ENCODE measurements around the gene UBA52.

DNA sequence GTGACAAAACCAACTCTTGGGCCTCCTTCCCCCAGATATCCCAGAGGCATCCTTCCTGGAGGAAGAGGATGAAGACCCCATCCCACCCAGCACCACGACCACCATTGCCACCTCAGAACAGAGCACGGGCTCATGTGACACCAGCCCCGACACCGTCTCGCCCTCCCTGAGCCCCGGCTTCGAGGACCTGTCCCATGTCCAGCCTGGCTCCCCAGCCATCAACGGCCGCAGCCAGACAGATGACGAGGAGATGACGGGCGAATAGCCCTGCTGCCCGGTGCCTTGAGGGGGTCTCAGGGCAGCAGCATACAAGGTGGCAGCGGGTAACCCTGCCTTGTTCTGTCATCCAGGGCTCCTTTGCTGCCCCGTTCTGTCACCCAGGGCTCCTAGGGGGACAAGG, 3.3 kb upstream of the UBA52 start:
- TF ChIP-seq, protein P1, sequence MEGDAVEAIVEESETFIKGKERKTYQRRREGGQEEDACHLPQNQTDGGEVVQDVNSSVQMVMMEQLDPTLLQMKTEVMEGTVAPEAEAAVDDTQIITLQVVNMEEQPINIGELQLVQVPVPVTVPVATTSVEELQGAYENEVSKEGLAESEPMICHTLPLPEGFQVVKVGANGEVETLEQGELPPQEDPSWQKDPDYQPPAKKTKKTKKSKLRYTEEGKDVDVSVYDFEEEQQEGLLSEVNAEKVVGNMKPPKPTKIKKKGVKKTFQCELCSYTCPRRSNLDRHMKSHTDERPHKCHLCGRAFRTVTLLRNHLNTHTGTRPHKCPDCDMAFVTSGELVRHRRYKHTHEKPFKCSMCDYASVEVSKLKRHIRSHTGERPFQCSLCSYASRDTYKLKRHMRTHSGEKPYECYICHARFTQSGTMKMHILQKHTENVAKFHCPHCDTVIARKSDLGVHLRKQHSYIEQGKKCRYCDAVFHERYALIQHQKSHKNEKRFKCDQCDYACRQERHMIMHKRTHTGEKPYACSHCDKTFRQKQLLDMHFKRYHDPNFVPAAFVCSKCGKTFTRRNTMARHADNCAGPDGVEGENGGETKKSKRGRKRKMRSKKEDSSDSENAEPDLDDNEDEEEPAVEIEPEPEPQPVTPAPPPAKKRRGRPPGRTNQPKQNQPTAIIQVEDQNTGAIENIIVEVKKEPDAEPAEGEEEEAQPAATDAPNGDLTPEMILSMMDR (IDR thresholded peaks at IDR 0.05; ENCODE audit: low read length), result no peak
- TF ChIP-seq EZH2phosphoT487 (IDR thresholded peaks at IDR 0.05; ENCODE audit: low read length), result no peak
- no peak for TF ChIP-seq EZH2 (optimal IDR thresholded peaks at IDR 0.05; ENCODE audit: low read depth, low read length)

Data from MM.1S (cell line).